Rectal smooth muscle tissue (tissue), 1 donor: ENCODE data around the gene SKAP1.

Experiments used
- H3K27ac ChIP-seq: one replicate; pipeline ENCODE4 v1.7.0; 2013; ENCODE audit warnings: low read depth, low read length, inconsistent platforms
- H3K27me3 ChIP-seq: one replicate; pipeline ENCODE4 v1.7.0; 2013; ENCODE audit warnings: low read length; ENCODE audit not compliant: control insufficient read depth, insufficient read depth
- H3K36me3 ChIP-seq: one replicate; pipeline ENCODE4 v1.7.0; 2013; ENCODE audit warnings: low read length; ENCODE audit not compliant: control insufficient read depth, insufficient read depth
- H3K4me1 ChIP-seq: one replicate; pipeline ENCODE4 v1.7.0; 2013; ENCODE audit warnings: low read length; ENCODE audit not compliant: control insufficient read depth, insufficient read depth
- H3K4me3 ChIP-seq: one replicate; pipeline ENCODE4 v1.7.0; 2013; ENCODE audit warnings: low read length
- H3K9ac ChIP-seq: one replicate; pipeline ENCODE4 v1.7.0; 2013; ENCODE audit warnings: low read length

Gene SKAP1

DNA sequence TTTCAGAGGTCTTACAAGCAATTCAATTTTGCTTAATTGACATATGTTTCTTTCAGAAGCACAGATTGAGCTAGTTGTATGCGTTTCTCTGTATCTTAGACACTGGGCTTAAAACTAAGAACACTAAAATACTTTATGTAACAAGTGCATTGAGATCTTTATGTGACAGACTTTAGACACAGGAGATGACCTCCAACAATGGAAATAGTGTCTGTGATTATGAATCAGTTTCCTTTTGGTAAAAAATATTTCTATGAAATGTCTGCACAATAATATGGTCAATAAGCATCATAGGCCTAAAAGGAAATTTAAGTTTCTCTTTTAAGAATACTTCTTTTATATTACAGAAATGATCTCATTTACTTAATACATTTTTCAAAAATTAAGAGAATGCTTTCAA, 153.2 kb downstream of the SKAP1 start:
- Histone ChIP-seq H3K4me1 (no peaks in the 10 kb centered on the region), H3K27me3 (no peaks in the 10 kb centered on the region), H3K36me3 (no peaks in the 10 kb centered on the region), H3K27ac (no peak overlapping the region), H3K4me3 (no peak overlapping the region), H3K9ac (no peak overlapping the region)

DNA sequence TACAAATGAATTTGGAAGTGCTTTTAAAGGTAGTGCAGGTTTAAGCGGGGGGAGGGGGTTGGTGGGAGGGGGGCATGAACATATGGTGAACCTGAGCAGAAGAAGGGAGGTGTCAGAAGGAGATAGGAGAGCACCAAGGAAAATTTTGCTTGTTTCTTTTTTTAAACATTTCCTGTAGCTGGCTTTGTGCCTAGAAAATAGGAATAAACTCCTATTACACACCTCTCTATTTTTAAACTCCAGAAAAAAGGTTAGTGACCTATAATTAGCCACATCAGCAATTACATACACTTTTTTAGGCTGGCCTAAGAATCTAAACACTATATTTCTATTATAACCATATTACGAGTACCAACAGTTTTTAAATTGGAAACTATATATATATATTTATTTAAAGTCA, 159.1 kb downstream of the SKAP1 start:
- Histone ChIP-seq H3K4me1 (no peaks in the 10 kb centered on the region), H3K4me3 (no peak overlapping the region), H3K36me3 (no peaks in the 10 kb centered on the region), H3K9ac (no peak overlapping the region), H3K27me3 (no peaks in the 10 kb centered on the region), H3K27ac (no peak overlapping the region)

DNA sequence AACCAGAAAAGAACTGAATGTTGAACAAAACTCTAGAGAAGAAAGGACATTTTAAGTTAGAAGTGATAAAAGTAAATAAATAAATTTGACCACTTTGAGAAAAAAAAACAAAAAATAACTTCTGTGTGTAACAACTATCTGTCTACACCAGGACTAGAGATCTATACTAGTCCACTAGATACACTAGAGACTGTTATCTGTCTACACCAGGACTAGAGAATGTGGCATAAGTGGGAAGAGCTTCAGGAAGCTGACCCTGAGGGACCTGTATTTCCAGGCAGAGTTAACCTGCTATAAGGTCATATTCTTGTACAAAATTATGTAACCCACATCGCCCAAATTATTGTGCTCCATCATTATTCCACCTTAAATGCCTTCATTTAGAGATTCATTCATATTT, 160.8 kb downstream of the SKAP1 start:
- H3K27ac ChIP-seq = no peak overlapping the region
- no peak overlapping the region for H3K4me3 ChIP-seq

DNA sequence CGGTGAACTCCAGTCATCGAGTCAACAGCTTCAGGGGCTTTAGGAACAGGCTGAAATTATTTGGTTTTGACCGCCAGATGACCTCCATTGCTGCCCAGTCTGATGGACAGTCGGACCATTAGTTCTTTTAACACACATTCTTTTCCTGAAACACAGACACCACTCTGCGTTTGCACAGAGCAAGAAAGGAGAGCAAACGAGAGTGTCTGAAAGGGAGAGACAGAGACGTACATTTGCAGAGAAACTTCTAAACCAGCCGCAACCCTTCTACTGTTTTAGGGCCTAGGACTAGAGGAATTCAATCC, 166.3 kb downstream of the SKAP1 start:
- Histone ChIP-seq H3K27ac (no peak overlapping the region), H3K4me1 (no peaks in the 10 kb centered on the region), H3K36me3 (no peaks in the 10 kb centered on the region)

More for the DNA sequence above, 160.8 kb downstream of the SKAP1 start:
- Histone ChIP-seq H3K4me1 (no peaks in the 10 kb centered on the region), H3K36me3 (no peaks in the 10 kb centered on the region), H3K27me3 (no peaks in the 10 kb centered on the region), H3K9ac (no peak overlapping the region)

DNA sequence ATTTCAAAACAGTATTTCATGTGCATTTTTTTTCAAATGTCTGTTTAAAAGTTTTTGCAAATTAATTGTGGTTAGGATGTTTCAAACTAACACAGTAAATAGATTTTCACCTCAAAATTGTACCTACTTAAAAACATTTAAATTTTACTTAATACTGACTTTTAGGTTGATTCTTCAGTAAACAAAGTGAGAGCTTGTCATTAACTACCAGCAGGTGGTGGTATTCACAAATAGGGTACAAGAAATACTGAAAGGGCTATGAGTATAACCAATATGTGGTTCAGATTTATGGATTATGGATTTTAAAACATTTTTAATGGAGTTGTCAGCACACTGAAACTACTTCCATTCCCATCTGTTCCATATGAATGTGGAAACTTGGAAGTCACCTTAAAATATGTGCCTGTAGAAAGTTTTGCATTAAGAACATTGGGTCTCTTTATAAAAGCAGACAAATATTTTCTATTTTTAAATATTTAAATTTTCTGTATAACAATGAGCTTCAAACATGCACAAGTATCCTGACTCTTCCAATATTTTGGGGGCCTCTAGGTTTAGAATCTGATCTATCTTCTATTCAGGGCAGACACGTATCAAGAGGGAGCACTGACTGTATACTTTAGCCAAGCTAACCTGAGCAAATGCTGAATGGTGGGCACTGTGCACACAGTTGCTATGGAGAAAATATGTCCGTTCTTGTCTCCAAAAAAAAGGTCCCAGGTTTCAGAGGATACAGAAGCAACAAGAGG, 166.9 kb downstream of the SKAP1 start:
- no peaks in the 10 kb centered on the region for H3K4me1 ChIP-seq
- no peaks in the 10 kb centered on the region for H3K27me3 ChIP-seq
- no peaks in the 10 kb centered on the region for H3K36me3 ChIP-seq
- no peak overlapping the region for H3K4me3 ChIP-seq
- H3K27ac ChIP-seq = no peak overlapping the region
- no peak overlapping the region for H3K9ac ChIP-seq

More for the DNA sequence above, 166.3 kb downstream of the SKAP1 start:
- Histone ChIP-seq H3K27me3 (no peaks in the 10 kb centered on the region), H3K4me3 (no peak overlapping the region), H3K9ac (no peak overlapping the region)

DNA sequence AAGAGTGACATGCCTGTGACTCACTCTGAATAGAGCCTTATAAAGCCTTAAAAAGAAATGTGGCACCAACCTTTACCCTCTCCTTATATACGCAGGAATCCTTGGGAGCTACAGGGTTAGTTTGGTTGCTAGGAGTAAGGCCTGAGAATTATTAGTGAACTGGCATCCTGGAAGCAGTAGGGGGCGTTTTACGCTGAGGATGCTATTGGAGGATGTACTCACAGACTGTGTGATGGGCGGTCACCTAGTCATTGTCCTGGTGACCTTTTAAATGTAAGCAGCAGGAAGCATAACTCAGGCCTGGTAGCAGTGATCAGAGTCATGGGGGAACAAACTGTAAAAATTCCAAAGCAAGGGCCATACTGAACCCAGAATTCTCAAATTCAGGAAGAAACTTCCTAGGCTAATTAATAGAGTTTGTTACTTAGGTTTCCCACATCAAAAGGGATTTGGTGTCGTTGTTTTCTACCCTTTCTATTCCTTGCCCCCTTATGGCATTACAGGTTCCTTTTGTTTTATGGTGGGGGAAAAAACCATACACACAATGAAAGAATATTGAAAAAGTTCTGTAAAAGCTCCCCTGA, 168.6 kb downstream of the SKAP1 start:
- H3K4me3 ChIP-seq = no peak overlapping the region
- H3K9ac ChIP-seq = no peak overlapping the region
- H3K4me1 ChIP-seq = no peaks in the 10 kb centered on the region
- no peaks in the 10 kb centered on the region for H3K36me3 ChIP-seq
- H3K27ac ChIP-seq = no peak overlapping the region
- H3K27me3 ChIP-seq = no peaks in the 10 kb centered on the region

DNA sequence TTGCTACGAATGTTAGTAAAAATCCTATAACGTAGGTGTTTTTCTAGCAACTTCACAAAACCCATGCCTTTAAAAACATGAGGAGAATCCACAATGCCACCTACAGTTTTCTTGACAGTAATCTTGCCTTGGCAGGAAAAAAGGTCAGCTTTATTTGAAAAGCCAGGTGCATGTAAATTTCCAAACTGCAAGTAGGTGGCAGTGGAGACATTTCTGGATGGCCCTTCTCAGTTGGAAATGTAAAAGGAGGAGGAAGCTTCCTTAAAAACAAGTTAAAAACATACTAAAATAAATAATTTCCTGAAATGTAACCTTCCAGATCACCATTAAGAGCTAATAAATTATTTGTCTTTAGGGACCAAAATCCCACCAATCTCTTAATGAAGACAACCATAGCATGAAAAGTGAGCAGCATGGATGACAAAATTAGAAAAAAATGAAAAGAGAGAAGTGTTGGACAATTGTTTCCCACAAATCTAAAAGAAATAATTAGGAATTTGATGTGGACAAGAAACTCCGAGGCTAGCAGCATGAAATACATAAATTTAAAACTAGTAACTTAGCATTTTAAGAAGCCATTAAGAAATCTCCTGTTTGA, 170.2 kb downstream of the SKAP1 start:
- no peak overlapping the region for H3K27ac ChIP-seq
- no peak overlapping the region for H3K4me3 ChIP-seq
- H3K27me3 ChIP-seq = no peaks in the 10 kb centered on the region
- no peaks in the 10 kb centered on the region for H3K36me3 ChIP-seq
- H3K4me1 ChIP-seq = no peaks in the 10 kb centered on the region
- H3K9ac ChIP-seq = no peak overlapping the region

DNA sequence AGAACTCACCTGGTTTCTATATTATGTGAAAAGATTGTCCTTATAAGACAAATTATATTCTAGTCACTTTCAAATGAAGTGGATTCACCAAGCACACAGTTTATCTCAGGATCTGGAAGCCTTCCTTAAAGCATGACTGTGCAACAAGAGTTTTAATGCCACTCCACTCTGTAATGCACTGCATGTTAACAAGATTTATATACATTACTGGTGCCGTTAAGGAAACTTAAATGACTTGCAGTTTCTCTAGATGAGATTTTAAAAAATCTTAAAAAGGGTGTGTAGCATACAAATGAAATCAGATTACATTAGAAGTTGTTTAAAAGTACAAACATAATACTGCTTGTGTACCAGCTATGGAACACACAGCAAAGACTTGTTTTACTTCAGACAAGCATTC, 171.7 kb downstream of the SKAP1 start:
- no peaks in the 10 kb centered on the region for H3K27me3 ChIP-seq
- H3K9ac ChIP-seq = no peak overlapping the region
- no peak overlapping the region for H3K27ac ChIP-seq
- no peaks in the 10 kb centered on the region for H3K36me3 ChIP-seq
- H3K4me1 ChIP-seq = no peaks in the 10 kb centered on the region
- H3K4me3 ChIP-seq = no peak overlapping the region

DNA sequence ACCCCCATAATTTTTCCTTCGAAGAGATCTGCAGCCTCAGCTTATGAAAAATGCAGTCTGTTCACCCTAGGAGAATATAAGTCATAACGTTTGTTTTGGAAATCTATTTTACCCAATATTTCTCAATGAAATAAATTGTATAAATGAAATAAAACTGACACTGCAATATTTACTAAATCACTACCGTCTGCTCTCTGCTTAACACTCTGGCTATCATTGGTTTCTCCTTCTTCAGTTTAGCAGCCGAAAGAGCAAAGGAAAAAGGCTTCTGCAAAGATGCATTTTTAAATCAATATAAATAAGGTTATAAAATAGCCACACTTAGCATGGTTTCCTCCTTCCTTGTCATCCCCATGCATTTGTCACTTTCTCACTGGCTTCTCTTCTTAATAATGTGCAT, 174.3 kb downstream of the SKAP1 start:
- Histone ChIP-seq H3K27ac (no peak overlapping the region), H3K9ac (no peak overlapping the region), H3K4me3 (no peak overlapping the region), H3K4me1 (no peaks in the 10 kb centered on the region), H3K27me3 (no peaks in the 10 kb centered on the region), H3K36me3 (no peaks in the 10 kb centered on the region)

DNA sequence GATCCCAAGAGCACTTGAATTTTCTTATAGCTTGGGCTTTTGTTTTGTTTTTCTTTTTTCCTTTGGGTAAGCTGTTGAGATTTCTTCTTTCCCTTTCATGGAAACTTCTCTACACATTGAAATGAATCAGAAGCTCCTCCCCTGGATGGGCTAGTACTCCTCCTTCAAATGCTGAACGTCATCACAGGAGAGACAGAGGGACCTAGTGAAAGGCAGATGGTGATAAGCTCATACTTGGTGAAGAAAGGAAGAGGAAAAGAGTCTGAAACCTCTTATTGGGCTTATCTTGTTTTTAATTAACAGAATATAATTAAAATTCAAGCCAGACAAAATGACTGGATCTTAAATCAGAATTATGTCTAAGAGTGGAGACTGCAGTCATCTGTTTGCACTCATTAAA, 175.1 kb downstream of the SKAP1 start:
- H3K9ac ChIP-seq = no peak overlapping the region
- no peak overlapping the region for H3K27ac ChIP-seq
- H3K36me3 ChIP-seq = no peaks in the 10 kb centered on the region
- no peaks in the 10 kb centered on the region for H3K4me1 ChIP-seq
- no peak overlapping the region for H3K4me3 ChIP-seq
- H3K27me3 ChIP-seq = no peaks in the 10 kb centered on the region

DNA sequence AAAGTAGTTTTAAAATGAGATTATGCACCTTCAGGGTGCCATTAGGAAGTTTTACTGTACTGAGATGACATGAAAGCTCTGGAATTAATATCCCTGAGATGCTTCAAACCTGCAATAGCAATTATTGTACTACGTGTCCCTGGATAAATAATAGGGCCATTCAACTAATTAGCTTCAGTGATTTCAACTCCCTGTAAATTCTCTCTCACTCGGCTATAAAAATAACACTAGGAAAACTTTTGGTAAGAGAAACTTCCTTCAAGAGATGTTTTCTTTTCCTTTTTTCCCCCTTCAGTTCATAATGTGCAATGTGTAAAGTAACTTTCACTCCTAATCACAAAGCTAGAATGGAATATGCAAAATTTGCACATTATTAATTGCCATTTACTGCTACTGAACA, 176.0 kb downstream of the SKAP1 start:
- Histone ChIP-seq H3K9ac (no peak overlapping the region), H3K4me1 (no peaks in the 10 kb centered on the region), H3K36me3 (no peaks in the 10 kb centered on the region), H3K27ac (no peak overlapping the region), H3K27me3 (no peaks in the 10 kb centered on the region), H3K4me3 (no peak overlapping the region)

DNA sequence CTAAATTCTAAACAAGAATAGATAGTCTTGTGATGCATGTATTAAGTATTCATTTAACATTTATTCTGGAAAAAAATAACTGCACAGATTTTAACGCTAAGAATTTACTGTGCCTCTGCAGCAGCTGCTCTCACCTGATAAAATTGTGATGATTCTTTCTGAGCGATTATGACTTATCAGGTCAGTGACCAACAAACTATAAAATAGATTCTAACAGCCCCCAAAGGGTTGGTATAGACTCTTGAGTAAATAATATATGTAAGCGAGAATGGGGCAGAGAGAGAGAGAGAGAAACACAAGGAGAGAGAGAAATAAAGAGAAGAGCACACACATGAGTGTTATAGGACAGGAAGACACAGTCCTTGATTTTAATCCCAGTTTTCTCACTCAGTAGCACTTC, 178.1 kb downstream of the SKAP1 start:
- Histone ChIP-seq H3K9ac (no peak overlapping the region), H3K27ac (no peak overlapping the region), H3K4me1 (no peaks in the 10 kb centered on the region), H3K27me3 (no peaks in the 10 kb centered on the region), H3K36me3 (no peaks in the 10 kb centered on the region), H3K4me3 (no peak overlapping the region)

DNA sequence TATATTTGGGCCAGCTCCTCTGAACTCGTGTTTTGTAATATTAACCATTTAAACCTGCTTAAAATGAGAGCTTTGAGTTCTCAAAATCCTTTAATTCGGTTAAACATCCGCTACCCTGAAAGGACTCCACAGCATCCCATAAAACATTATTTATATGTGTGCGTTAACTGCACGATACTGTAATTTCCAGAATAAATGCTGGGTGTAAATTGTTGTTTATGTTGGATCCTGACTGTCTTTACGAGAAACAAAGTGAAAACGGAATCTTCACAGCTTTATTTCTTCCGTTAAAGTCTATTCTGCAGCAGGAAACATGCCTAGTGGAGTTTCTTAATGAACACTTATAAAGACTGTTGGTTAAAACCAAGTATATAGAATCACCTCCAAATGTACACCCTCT, 179.1 kb downstream of the SKAP1 start:
- no peak overlapping the region for H3K9ac ChIP-seq
- H3K27me3 ChIP-seq = no peaks in the 10 kb centered on the region
- H3K4me1 ChIP-seq = no peaks in the 10 kb centered on the region
- no peaks in the 10 kb centered on the region for H3K36me3 ChIP-seq
- no peak overlapping the region for H3K27ac ChIP-seq
- no peak overlapping the region for H3K4me3 ChIP-seq
